Left colon (tissue), 2 donors: ENCODE results near the gene MTG2. TPM values are rescaled to one million over a fixed set of nuclear protein-coding genes. Genes with fewer than 3 reads are reported as not detected.
"Not testable (repeated sequence)": the region's sequence is repeated elsewhere in the genome, so short reads cannot be mapped to it uniquely, and the experiment has no call there.

Source experiments
- ATAC-seq: fragments of 200-7000 bp; cut with Tn5 transposase; one replicate; pipeline ENCODE4 v1.9.1; 2020; ENCODE audit warnings: mild to moderate bottlenecking, moderate library complexity
- DNase-seq, 2 donors: peaks; one replicate each; pipeline ENCODE4 v3.0.0-alpha.2; 2020
- intact Hi-C, 2 donors: fragments of 100-400 bp; cut with DNase I in 1 of 2; cut with micrococcal nuclease in 1 of 2; formaldehyde crosslinking; loops; one replicate each; pipeline versions ENCODE4 v1.11.2 to v1.14.0; 2022; cut with DNase I, micrococcal nuclease
- total RNA-seq, 2 donors: library from RNA; stranded (reverse); fragmentation: NEBNext Ultra II Directional; extraction: Animal tissue kit (Norgen Biotek cat#: 25700); gene quantifications; one replicate each; pipeline ENCODE4 v1.2.1, GENCODE V29; 2021
- donor health status: DM: no; HTN: no; CAD: no.
- donor health status: DM: yes; HTN: yes; CAD: no.

MTG2 gene
- total RNA-seq, 2 donors from 2014 or later = 26.3 to 34.3 TPM

DNA sequence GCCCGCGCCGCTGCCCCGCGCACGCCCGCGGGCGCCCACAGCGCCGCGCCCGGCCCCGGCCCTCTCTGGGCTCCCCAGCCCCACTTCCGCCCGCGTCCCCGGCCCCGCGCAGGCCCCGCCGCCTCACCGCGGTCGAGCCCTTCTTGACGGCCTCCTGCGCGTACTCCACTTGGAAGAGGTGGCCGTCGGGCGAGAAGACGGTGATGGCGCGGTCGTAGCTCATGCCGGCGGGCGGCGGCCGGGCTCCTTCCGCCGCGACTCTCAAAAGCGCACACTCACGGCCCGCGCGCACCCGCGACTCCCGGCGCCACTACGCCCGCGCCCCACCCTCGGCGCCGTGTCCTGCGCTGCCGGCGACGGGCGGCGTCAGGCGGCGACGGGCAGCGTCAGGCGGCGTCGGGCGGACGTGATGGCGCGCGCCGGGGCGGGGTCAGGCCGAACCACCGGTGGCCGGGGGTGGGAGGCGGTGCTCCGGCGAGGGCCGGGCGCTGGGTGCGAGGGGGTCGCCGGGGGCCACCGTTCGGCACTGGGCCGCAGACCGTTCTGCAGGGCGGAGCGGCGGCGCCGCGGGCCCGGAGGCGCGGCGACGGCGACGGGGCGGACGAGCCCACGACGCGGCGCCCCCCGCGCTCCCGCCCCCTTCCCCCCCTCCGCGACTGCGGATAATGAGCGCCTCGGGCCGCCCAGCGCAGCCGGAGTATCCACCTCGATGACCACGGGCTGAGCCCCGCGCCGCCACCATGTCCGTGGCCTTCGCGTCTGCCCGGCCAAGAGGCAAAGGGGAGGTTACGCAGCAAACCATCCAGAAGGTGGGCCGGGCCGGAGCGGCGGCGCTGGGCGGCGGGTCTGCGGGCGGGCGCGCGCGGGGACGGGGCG, 39.5 kb upstream of the MTG2 start, which contains the start of the genes PSMA7 and SS18L1:
PSMA7 (minus strand) TSS at position 314 of the 876 bp plus-strand sequence; CDS start at position 223, 91 bp downstream.
SS18L1 (plus strand) TSS at position 689 of the 876 bp plus-strand sequence; CDS start at position 741, 52 bp downstream.
- DNase-seq (peak; percentile 74 to 90), ATAC-seq (peak; percentile 88)
- intact Hi-C loops = loop anchor here in 1 of 2 donors (5.0 kb wide), 1 partner anchor 81 kb away; no protein-coding TSS in a partner anchor

DNA sequence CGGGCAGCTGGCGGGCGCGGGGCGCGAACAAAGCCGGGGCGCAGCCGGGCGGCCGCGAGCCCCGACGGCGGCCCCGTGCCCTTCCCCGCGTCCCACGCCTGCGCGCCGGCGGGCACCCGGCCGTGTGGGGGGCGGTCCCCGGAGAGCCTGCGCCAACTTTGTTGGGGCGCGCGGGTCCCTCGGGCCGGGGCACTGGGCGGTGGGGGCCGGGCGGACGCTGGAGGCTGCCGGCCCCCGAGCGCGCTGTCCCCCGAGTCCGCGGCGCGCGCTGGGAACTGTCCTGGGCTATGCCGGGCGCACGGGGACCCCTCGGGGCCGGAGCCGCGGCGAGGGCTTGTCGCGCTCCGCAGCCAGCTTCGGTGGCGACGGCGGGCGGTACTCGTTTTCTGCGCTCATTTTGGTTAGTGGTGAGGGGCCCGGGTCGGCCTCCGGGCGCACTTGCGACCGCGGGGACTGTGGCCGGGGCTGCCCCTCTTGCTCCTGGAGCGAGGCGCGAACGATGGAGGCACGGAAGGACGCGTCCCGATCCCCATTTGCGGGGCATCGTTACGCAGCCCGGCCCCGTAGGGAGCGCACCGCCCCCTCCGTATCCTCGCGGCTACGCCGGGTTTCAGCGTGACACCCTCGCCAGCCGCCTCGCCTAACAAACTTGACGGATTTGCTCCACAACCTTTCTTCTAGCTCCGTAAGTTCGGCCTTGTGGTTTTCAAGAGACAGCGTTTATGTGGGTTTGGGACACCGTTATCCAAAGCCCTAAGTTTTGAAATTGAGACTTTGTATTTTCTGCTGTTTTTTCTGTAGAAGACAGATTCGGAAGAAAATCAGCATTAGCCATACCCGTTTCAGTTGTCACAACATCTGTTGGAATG, 38.6 kb upstream of the MTG2 start:
- intact Hi-C loops = loop anchor here in 1 of 2 donors (5.0 kb wide), 1 partner anchor 82 kb away; no protein-coding TSS in a partner anchor
- ATAC-seq (peak; percentile 45), DNase-seq (peak; percentile 59 to 75)

DNA sequence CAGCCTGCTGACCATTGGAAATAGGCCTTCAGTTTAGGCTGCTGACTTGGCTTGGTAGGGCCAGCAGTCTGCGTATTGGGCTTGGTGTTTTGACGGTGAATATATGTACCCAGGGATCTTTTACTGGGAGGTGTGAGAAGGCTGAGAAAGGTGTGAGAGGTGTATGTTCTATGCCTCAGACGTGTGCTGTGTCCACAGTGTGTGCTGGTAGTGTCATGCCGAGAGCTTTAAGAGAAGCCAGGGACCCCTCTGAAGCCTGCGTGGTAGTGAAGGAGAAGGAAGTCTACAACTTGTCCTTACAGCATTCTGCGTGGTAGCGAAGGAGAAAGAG, 37.2 kb upstream of the MTG2 start:
- DNase-seq = no peak
- intact Hi-C loops = no loop called here
- no peak for ATAC-seq

DNA sequence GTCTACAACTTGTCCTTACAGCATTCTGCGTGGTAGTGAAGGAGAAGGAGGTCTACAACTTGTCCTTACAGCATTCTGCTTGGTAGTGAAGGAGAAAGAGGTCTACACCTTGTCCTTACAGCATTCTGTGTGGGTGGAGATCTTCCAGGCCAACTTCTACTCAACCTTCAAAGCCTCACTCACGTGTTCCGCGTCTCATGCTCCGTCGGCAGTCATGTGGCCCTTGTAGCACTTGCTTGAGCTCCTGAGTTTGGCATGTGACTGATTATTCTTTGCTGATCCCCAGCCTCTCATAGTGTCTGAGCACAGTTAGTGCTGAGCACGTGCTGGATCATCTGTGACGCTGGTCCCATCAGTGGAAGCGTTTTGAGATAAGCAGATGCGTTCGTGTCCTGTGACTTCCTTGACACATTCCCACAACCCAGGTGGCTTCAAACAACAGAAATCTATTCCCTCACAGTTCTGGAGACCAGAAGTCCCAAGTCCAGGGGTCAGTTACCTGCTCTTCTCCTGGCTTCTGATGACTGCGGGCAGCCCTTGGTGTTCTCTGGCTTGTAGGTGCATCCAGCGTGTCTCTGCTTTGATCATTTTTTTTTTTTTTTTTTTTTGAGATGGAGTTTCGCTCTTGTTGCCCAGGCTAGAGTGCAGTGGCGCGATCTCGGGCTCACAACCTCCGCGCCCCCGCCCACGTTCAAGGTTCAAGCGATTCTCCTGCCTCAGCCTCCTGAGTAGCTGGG, 36.6 kb upstream of the MTG2 start:
- intact Hi-C loops = no loop called here
- ATAC-seq (no peak), DNase-seq (no peak)

DNA sequence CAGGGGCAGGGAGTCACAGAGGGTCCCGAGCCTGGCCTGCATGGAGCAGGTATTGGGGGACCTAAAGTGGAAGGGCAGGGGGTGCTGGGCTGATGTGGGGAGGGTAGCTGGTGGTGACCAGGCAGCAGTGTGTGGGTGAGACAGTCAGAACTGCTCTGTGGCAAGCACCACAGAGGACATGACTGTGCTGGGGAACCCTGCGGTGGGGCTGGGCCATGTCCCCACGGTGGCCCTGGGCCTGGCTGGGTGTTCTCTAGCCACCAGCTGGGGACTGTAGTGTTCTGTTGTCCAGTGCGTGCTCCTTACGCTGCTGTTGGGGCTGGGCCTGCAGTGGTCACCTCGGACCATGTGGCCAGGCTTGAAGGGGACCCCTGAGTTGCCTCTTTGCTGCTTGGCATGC, 35.7 kb upstream of the MTG2 start:
- DNase-seq (no peak), ATAC-seq (no peak)
- intact Hi-C loops = no loop called here

DNA sequence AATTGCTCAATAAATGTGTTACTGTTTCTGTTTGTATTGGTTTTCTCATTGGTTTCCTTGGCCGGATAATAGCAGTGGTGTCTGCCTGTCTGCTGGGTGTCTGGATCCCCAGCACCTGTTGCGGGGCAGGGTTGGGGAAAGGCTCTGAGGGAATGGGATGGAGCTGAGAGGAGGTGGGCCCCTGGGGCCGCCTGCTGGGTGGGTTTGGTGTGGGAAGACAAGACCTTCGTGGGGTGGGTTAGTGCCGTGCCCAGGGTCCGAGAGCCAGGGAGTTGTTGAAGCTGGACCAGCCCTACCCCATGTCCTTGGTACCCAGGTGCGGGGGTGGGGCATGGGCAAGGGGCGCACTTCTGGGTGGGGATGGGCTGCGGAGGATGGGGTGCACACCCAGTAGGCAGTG, 35.3 kb upstream of the MTG2 start:
- no peak for DNase-seq
- no peak for ATAC-seq
- intact Hi-C loops = no loop called here

DNA sequence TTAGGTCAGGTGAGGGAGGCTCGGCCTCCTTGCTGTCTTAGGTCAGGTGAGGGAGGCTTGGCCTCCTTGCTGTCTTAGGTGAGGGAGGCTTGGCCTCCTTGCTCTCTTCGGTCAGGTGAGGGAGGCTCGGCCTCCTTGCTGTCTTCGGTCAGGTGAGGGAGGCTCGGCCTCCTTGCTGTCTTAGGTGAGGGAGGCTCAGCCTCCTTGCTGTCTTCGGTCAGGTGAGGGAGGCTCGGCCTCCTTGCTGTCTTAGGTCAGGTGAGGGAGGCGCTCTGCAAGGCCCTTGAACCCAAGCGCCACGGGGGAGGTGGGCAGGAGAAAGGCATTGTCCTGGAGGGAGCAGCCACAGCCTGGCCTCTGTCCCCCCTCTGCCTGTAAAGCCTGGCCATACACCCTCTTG, 34.4 kb upstream of the MTG2 start:
- ATAC-seq, DNase-seq, intact Hi-C loops: not testable (repeated sequence)

DNA sequence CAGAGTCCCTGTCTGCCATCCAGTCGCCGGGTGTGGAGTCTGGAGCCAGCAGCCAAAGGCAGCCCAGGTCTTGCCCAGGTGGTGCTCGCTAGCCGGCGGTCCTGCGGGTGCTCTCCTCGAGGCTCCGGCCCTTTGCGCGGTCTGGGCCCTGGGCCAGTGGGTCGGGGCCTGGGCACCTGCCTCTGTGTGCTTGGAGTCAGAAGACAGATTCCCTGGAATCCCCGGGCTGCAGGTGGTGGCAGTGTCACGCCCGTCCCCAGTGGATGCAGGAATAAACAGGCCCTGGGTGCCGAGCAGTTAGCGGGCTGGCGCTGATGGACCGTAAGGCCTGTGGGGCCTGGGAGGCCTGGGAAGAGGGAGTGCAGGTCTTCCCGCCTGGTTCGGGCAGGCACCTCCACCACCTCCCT, 33.9 kb upstream of the MTG2 start:
- no peak for DNase-seq
- intact Hi-C loops = no loop called here
- no peak for ATAC-seq

DNA sequence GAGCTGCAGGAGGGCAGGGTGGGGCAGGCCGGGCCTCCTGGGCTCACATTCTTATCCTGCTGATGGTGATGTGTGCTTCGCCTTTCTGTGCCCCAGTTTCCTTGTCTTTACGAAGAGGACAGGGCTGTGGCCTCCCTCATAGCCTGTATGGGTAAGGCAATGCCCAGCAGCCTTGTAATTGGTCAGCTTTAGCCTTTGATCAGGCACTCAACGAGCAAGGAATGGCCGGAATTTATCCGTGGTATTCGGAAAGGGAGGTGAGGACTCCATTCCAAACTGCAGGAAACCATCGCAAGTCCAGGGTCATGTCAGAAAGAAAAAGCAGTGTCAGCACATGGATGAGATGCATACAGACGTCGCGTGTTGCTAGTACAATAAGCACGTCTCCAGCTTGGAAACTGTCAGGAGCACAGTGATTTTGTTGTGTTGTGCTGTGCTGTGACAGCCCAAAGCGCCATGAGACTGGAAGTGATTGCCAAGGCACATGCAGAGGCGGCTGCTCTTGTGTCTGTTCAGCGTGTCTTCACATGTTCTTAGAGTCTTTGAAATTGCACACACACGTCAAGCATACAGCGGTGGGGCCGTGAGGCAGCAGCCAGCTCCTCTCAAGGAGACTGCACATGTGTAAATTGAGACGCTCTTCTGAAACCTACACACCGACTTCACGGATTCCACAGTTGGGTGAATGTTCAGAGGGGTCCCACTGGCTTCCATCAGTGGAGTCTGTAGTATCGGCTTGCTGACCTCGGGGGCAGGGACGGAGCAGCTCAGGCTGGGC, 33.1 kb upstream of the MTG2 start:
- ATAC-seq (no peak), DNase-seq (no peak)
- intact Hi-C loops = no loop called here

DNA sequence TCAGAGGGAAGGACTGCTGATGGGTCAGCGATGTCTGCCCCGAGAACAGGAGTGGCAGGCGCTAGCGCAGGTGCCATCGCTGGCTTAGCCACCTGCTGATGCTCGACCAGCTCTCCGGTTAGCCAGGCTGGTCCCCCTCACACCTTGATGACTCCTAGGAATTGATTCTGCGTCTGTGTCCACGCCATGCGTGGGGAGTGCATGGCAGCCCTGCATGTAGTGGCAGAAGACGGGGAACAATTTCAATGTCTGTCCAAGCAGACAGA, 32.6 kb upstream of the MTG2 start:
- no peak for ATAC-seq
- DNase-seq = no peak
- intact Hi-C loops = no loop called here

DNA sequence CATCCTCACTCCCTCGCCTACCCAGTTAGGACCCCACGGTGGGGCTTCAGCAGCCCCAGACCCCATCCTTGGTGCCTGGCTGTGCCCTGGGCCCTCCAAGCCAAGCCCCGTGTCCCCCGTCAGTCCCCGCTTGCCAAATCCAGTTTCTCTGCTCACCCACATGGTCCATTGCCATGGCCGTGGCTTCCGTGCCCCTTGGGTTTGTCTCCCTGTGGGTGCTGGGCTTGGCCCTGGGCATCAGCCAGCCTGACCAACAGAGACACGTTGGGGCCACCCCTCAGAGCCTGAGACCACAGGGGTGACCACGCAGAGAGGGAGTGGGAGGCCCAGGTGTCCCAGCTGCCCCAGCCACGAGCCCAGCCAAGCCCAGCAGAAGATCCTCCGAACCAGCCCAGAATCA, 31.6 kb upstream of the MTG2 start:
- DNase-seq = no peak
- no peak for ATAC-seq
- intact Hi-C loops = no loop called here

DNA sequence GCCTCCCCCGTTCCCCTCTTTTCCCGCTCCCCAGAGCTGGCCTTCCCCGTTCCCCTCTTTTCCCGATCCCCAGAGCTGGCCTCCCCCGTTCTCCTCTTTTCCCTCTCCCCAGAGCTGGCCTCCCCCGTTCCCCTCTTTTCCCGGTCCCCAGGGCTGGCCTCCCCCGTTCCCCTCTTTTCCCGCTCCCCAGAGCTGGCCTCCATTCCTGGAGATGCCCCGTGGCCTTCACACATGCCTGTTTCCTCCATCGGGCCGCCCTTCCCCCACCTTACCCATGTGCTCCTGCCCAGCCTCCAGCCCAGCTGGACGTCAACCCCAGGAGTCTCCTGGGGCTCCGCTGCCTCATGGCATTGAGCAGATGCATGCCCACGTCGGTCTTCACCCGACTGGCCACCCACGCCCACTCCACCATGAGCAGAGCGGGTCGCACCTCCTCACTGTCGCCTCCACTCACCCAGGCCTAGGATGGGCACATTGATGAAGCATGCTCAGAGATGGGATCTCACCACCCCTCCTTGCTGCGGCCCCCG, 30.9 kb upstream of the MTG2 start:
- intact Hi-C loops = no loop called here
- no peak for ATAC-seq
- DNase-seq = no peak

DNA sequence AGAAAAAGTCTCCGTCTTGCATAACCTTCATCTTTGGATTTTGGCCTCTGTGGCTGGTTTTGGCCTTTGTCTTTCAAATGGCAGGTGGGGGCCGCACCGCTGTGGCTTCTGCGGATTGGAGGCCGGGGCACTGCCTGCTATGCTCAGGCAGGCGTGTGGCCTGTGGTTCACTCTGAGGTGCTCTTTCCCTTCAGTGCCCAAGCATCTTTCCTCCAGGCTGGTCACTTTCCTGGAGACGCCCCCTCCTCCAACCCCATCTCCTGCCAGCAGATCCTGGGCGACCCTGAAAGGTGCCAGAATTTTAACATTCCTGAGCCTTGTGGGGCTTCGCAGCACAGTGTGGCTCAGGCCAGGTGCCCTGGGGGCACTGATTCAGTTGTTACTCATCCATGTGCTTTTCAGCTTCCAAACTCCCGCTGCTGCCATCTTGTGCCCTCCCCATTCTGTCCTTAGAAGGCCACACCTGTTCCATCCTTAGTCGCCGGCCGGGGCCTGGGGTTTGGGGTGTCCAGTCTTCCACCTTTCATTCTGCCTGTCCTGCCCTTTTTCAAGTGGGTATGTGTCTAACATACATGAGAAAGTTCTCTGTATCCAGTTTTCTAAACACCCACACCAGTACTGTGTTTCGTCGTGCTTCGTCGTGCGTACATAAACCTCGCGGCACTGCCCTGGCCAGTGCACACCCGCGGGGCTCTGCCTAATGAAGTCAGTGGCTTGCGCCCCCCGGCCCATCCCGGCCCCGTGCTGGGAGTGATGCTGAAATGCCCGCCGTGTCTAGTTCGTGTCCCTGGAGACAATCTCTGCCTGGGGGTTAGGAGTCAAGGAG, 27.2 kb upstream of the MTG2 start:
- DNase-seq (no peak), ATAC-seq (no peak)
- intact Hi-C loops = no loop called here

DNA sequence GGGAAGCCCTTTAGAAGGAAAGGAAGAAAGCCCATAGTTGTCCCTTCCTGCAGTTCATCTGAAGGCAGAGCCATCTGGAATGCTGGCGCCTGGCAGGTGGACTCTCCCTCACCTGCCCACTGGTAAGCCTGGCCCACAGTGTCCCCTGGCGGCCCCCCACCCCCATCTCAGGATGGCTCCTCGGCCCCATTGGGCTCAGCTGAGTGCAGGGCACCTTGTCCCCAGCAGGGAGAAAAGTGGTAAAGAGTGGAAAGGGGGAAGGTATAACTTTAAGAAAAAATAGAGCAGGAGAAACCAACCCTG, 26.6 kb upstream of the MTG2 start:
- DNase-seq (no peak), ATAC-seq (no peak)
- intact Hi-C loops = no loop called here

DNA sequence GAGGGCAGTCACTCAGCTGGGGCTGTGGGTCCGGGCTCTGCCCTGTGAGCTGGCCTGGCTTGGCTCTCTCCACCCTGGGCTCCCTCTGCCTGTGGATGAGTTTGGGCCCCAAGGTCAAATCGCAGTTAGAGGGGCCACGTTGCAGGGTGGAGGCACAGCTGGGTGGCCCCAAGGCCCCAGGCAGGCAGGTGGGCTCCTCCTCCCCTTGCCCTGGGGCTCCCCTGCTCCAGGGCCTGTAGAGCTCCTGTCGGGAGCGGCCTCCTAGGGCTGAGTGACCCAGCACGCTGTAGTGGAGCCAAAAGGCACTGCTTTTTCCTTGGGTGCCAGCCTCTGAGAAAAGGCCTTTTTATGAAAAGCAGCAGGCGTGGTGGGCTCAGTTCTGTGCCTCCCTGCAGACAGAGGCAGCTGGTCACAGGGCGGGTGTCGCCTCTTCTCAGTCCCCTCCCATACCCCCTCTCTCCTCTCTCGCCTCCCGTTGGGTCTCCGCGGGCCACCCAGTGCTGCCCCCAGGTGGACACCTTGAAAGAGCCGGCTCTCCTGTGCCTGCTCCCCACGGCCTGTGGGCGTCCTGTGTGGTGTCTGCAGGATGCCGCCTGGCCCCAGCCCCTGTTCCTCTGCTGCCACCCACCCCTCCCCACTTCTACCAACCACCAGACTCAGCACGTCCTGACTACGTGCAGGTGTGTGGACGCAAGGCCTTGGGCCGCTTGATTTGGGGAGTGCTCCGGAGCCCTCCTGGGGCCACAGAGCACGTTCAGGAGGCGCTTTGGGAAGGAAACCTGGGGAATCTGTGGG, 26.0 kb upstream of the MTG2 start:
- intact Hi-C loops = no loop called here
- DNase-seq = peak in 1 of 2 donors; percentile 63
- ATAC-seq = peak; percentile 90

DNA sequence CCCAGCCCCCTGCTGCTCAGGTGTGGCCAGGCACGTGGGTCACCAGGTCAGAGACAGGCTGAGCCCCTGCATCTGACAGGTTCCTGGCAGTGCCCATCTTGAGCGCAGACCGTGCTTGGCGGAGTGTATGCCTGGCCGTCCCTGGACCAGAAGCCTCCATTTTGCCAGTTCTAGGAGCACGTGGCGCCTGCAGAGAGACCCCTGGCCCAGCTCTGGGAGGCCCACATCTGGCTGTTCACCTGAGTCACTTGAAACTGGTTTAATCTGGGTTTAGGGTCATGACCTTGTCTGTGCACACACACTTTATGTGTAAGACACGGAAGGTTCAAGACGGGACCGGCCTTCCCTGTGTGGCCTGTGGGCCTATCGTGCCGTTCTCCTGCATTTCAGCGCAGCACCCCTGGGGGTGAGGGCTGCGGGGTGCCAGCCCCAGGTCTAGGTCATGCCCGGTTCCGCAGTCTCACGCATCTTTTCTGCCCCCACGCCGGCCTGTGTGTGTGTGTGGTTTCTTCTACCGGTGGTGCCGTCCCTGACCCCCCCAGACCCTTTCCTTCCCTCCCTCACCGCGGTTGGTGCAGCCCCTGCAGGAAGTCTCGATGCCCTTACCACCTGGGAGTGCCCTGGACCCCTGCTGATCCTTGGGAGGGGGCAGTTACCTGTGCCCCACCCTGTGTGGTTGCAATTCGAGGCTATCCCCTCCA, 25.3 kb upstream of the MTG2 start:
- ATAC-seq = no peak
- intact Hi-C loops = no loop called here
- no peak for DNase-seq

DNA sequence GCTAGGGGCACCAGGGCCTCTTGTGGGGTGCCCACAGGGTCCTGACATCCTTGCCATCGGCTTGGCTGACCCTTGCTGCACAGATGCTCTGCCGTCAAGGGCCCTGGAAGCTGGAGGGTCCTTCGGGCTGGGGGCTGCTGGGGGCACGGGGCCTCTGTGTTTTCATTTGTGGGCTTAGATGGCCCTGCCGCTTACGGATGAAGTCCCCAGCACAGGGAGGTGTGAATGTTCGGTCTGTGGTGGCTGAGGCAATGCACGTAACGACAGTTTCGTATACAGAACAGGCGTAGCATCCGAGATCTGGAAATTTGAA, 24.8 kb upstream of the MTG2 start:
- ATAC-seq (no peak), DNase-seq (no peak)
- intact Hi-C loops = no loop called here
